CD4-positive, alpha-beta T cell (primary cell): ENCODE measurements around the gene BLMH. TPM values are rescaled to one million over a fixed set of nuclear protein-coding genes. Genes with fewer than 3 reads are reported as not detected.

ENCODE experiments used
- ATAC-seq: fragments of 200-7000 bp; cut with Tn5 transposase; one replicate; pipeline ENCODE4 v1.10.0; 2022; ENCODE audit warnings: mild to moderate bottlenecking; ENCODE audit not compliant: poor library complexity
- CTCF ChIA-PET: fragments of 350-600 bp; sonication (Branson Sonifier 250); formaldehyde crosslinking; loops from one replicate; lab custom pipeline; 2021; ENCODE audit warnings: antibody characterized with exemption, inconsistent platforms; lab: Charles Lee
- POLR2A ChIA-PET: fragments of 350-600 bp; sonication (Branson Sonifier 250); formaldehyde crosslinking; loops from one replicate; lab custom pipeline; 2021; ENCODE audit warnings: antibody characterized with exemption, inconsistent platforms; lab: Charles Lee
- DNase-seq, 14 experiments: peaks; one replicate each; pipeline ENCODE4 v3.0.0-alpha.2; 2013 to 2020; ENCODE audit warnings: mixed read lengths in 2 of 14
- H3K27ac ChIP-seq, 2 donors: one replicate each; pipeline versions ENCODE4 v1.5.1 to v1.7.0; 2013; ENCODE audit warnings: low read length in 2 of 2, low read depth in 1 of 2, mild to moderate bottlenecking in 1 of 2
- H3K27me3 ChIP-seq, 2 experiments: 1 replicate in 1 of 2; 2 replicates in 1 of 2; pipeline versions ENCODE4 v1.6.1 to v1.7.0; 2013; ENCODE audit warnings: low read length in 2 of 2, control low read depth in 1 of 2, mild to moderate bottlenecking in 1 of 2, moderate library complexity in 1 of 2; ENCODE audit not compliant: insufficient read depth in 2 of 2, control insufficient read depth in 1 of 2
- H3K36me3 ChIP-seq: one replicate; pipeline ENCODE4 v1.6.1; 2013; ENCODE audit warnings: low read length, control low read depth; ENCODE audit not compliant: insufficient read depth
- H3K4me1 ChIP-seq: one replicate; pipeline ENCODE4 v1.6.1; 2013; ENCODE audit warnings: low read length, control low read depth; ENCODE audit not compliant: insufficient read depth
- H3K4me3 ChIP-seq: one replicate; pipeline ENCODE4 v1.5.1; 2013; ENCODE audit warnings: mild to moderate bottlenecking, low read length, moderate library complexity
- H3K9me3 ChIP-seq, 2 experiments: 1 replicate in 1 of 2; 2 replicates in 1 of 2; pipeline versions ENCODE4 v1.6.1 to v1.7.0; 2013; ENCODE audit warnings: low read length in 2 of 2, mild to moderate bottlenecking in 2 of 2, control low read depth in 1 of 2, moderate library complexity in 1 of 2; ENCODE audit not compliant: control insufficient read depth in 1 of 2, insufficient read depth in 1 of 2
- H3K27ac Mint-ChIP-seq: one replicate; pipeline ENCODE4 v1.8.0; 2020; ENCODE audit warnings: mixed read lengths
- H3K27me3 Mint-ChIP-seq: one replicate; pipeline ENCODE4 v1.8.0; 2021; ENCODE audit warnings: mixed read lengths
- H3K36me3 Mint-ChIP-seq: one replicate; pipeline ENCODE4 v1.8.0; 2021; ENCODE audit warnings: low read depth, mixed read lengths
- H3K4me1 Mint-ChIP-seq: one replicate; pipeline ENCODE4 v1.8.0; 2021; ENCODE audit warnings: low read depth, mixed read lengths
- H3K4me3 Mint-ChIP-seq: one replicate; pipeline ENCODE4 v1.8.0; 2020; ENCODE audit warnings: mild to moderate bottlenecking, mixed read lengths
- H3K9me3 Mint-ChIP-seq: one replicate; pipeline ENCODE4 v1.8.0; 2020; ENCODE audit warnings: mixed read lengths
- intact Hi-C, 2 experiments: fragments of 100-400 bp; cut with DNase I in 1 of 2; cut with micrococcal nuclease in 1 of 2; formaldehyde crosslinking; loops; one replicate each; pipeline versions ENCODE4 v1.15.1 to v1.9.0; 2023 to 2025; cut with DNase I, micrococcal nuclease
- total RNA-seq, 174 experiments: library from RNA in 2 of 174; stranded (reverse) in 2 of 174; gene quantifications; one replicate each; pipeline ENCODE4 v1.2.3 and lab custom pipeline; 2021 to 2026
- TF ChIP-seq, protein P1 (sequence below): fragments of 200-600 bp; IDR thresholded peaks from one replicate; pipeline ENCODE4 v1.8.0; 2022; ENCODE audit warnings: antibody characterized with exemption, mild to moderate bottlenecking

The BLMH gene
- total RNA-seq, 2 experiments from 2014 or later: 32.9 to 36.5 TPM

DNA sequence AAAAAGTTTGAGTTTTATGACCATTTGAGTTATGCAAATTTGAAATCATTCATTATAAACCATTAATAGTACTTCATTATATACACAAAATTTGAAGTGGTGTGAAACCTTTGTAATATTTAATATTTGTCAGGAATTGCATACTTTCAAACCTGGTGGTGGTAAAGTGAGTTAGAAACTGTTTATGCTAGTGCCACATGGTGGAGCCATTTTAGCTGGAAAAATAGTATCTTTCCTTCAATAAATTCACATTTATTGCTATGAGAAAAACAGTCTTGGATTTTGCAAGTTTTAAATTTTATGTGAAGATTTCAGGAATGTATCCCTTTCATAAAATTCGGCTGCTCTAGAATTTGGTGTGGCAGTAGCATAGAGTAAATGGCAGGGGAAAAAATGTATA is 7.3 kb upstream of the BLMH start:
- Histone ChIP-seq H3K9me3 (no peaks in the 10 kb centered on the region), H3K27me3 (no peaks in the 10 kb centered on the region), H3K4me1 (no peaks in the 10 kb centered on the region), H3K27ac (no peak overlapping the region), H3K4me3 (no peak overlapping the region), H3K36me3 (no peaks in the 10 kb centered on the region)
- no peaks in the 10 kb centered on the region for H3K27me3 Mint-ChIP-seq
- no peaks in the 10 kb centered on the region for H3K36me3 Mint-ChIP-seq
- ChIA-PET POLR2A (interaction anchor here (0.7 to 1.0 kb wide), 2 partner anchors 9 to 24 kb away, joined by 3 to 6 read pairs; no protein-coding TSS in a partner anchor), CTCF (interaction anchor here (0.6 to 1.0 kb wide), 2 partner anchors 33 to 37 kb away, joined by 3 read pairs; no protein-coding TSS in a partner anchor)
- TF ChIP-seq, protein P1, sequence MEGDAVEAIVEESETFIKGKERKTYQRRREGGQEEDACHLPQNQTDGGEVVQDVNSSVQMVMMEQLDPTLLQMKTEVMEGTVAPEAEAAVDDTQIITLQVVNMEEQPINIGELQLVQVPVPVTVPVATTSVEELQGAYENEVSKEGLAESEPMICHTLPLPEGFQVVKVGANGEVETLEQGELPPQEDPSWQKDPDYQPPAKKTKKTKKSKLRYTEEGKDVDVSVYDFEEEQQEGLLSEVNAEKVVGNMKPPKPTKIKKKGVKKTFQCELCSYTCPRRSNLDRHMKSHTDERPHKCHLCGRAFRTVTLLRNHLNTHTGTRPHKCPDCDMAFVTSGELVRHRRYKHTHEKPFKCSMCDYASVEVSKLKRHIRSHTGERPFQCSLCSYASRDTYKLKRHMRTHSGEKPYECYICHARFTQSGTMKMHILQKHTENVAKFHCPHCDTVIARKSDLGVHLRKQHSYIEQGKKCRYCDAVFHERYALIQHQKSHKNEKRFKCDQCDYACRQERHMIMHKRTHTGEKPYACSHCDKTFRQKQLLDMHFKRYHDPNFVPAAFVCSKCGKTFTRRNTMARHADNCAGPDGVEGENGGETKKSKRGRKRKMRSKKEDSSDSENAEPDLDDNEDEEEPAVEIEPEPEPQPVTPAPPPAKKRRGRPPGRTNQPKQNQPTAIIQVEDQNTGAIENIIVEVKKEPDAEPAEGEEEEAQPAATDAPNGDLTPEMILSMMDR: peak; percentile 61
- intact Hi-C loops: loop anchor here in 1 of 2 experiments (2.0 kb wide), 1 partner anchor 38 kb away; no protein-coding TSS in a partner anchor
- ATAC-seq: no peak
- peak in 1 of 14 experiments; percentile 17 for DNase-seq
- H3K4me3 Mint-ChIP-seq: no peak overlapping the region
- H3K9me3 Mint-ChIP-seq: no peaks in the 10 kb centered on the region
- no peak overlapping the region for H3K27ac Mint-ChIP-seq
- H3K4me1 Mint-ChIP-seq: no peaks in the 10 kb centered on the region

DNA sequence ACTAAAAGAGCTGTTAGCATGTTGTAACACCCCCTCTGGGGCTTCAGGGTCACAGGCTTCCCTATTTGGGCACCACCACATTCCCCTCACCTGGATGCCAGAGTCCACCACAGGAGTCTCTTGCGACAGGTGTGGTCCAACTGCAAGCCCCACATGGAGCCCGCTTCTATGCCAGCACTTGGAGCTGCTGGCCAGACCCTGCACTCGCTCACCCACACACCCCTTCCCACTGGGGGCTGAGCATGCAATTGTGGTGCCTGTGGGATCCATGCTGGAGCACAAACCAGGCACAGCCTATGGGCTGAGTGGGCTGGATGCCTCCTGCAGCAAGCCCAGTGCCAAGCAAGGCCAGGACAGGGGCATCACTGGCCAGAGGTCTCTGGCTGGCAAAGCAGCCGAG is 6.0 kb upstream of the BLMH start:
- Histone ChIP-seq H3K4me1 (peaks cover under 1% of the 10 kb centered on the region), H3K9me3 (no peaks in the 10 kb centered on the region), H3K27ac (no peak overlapping the region), H3K27me3 (no peaks in the 10 kb centered on the region), H3K4me3 (no peak overlapping the region), H3K36me3 (no peaks in the 10 kb centered on the region)
- Mint-ChIP-seq H3K4me1 (no peaks in the 10 kb centered on the region), H3K36me3 (no peaks in the 10 kb centered on the region), H3K9me3 (no peaks in the 10 kb centered on the region), H3K27ac (no peak overlapping the region), H3K27me3 (no peaks in the 10 kb centered on the region), H3K4me3 (no peak overlapping the region)
- ChIA-PET POLR2A (no interaction called here), CTCF (no interaction called here)
- ATAC-seq (no peak), DNase-seq (no peak)
- TF ChIP-seq, protein P1: no peak
- intact Hi-C loops: loop anchor here in 1 of 2 experiments (2.0 kb wide), 1 partner anchor 39 kb away; no protein-coding TSS in a partner anchor

DNA sequence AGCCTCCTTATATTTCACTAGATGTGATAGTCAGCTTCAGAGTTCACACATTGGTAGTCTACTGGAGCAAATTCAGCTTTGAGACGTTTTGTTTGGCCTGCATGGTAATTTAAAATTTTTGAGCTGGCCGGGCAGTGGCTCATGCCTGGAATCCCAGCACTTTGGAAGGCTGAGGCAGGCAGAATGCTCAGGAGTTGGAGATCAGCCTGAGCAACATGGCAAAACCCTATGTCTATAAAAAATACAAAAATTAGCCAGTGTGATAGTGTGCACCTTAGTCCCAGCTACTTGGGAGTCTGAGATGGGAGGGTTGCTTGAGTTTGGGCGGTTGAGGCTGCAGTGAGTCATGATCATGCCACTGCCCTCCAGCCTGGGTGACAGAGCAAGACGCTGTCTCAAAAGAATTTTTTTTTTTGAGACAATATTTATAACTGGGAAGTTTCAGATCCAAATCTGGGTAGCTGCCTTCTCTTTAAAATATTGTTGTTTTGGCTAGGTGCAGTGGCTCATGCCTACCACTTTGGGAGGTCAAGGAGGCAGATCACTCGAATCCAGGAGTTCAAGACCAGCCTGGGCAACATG is 4.8 kb upstream of the BLMH start:
- ChIA-PET CTCF (interaction anchor here (2.4 kb wide), 1 partner anchor 27 kb away, joined by 5 read pairs; no protein-coding TSS in a partner anchor), POLR2A (no interaction called here)
- no peaks in the 10 kb centered on the region for H3K9me3 ChIP-seq
- H3K36me3 ChIP-seq: no peaks in the 10 kb centered on the region
- TF ChIP-seq, protein P1: no peak
- Mint-ChIP-seq H3K9me3 (no peaks in the 10 kb centered on the region), H3K4me3 (no peak overlapping the region), H3K36me3 (no peaks in the 10 kb centered on the region), H3K27ac (no peak overlapping the region), H3K4me1 (peaks cover 4% of the 10 kb centered on the region), H3K27me3 (no peaks in the 10 kb centered on the region)
- no peak overlapping the region for H3K27ac ChIP-seq
- peaks cover 8% of the 10 kb centered on the region for H3K4me1 ChIP-seq
- DNase-seq: no peak
- intact Hi-C loops: no loop called here
- H3K4me3 ChIP-seq: no peak overlapping the region
- no peak for ATAC-seq
- H3K27me3 ChIP-seq: no peaks in the 10 kb centered on the region
